Right ventricle myocardium superior (tissue), 1 donor: Measurements from ENCODE around the gene TTLL6. TPM values are rescaled to one million over a fixed set of nuclear protein-coding genes. Genes with fewer than 3 reads are reported as not detected.
"Not testable (repeated sequence)": the region's sequence is repeated elsewhere in the genome, so short reads cannot be mapped to it uniquely, and the experiment has no call there.

Source experiments
- ATAC-seq: fragments of 200-7000 bp; cut with Tn5 transposase; one replicate; pipeline ENCODE4 v1.9.1; 2020; ENCODE audit warnings: mild to moderate bottlenecking; ENCODE audit not compliant: poor library complexity
- DNase-seq: peaks from one replicate; pipeline ENCODE4 v3.0.0-alpha.2; 2020
- intact Hi-C: fragments of 100-400 bp; cut with DNase I; formaldehyde crosslinking; loops from one replicate; pipeline ENCODE4 v1.11.2; 2022
- long read RNA-seq: library from polyadenylated mRNA; unstranded; transcript quantifications from one replicate; pipeline ENCODE4 v2.0.0, GENCODE V29; 2021
- total RNA-seq: library from RNA; stranded (reverse); fragmentation: NEBNext Ultra II Directional; extraction: Animal tissue kit (Norgen Biotek cat#: 25700); gene quantifications from one replicate; pipeline ENCODE4 v1.2.1, GENCODE V29; 2021
- donor health status: DM: no; HTN: yes; CAD: no; lungs with severe emphysema.

The TTLL6 gene
- total RNA-seq, result not detected
- long read RNA-seq, result 0 reads

DNA sequence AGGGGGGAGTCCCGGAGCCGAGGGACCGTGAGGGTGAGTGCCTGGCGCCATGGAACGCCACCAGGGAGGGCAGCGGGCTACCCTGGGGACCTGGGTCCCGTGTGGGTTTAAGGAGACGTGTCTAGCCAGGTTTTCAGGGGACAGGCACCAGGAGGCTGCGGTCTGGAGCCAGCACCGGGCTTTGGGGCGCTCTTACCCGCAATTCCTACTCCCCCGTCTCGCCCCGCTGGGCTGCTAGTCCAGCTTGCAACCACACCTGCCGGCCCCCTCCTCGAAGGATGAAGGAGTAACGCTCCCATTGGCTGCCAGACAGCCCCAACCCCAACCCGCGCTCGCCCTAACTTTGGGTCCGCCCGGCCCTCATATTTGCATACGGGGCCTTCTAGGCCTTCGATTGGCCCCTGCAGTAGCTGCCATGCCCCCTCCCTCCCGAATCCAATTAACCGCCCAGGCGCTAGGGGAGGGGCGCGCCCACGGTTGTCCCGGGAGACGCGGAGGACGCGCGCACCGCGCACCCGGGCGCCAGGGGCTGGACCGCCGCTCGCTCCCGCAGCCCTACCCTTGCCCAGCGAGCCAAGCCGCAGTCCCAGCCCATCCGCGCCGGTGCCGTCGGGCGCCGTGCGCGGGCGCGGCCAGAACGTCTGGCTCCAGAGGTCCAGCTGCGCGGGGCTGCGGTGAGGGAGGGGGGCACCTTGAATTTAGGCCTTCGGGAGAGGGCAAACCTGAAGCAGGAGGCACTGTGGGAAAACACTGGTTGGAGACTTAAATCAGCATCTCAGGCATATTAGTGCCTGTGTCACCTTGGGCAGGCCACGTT, at the start of gene TTLL6:
Gene TTLL6 (minus strand): TSS at position 456 of the 817 bp plus-strand sequence. CDS start 157 bp downstream, at position 299.
- ATAC-seq (peak; percentile 99), DNase-seq (peak; percentile 89)
- intact Hi-C loops, result no loop called here

DNA sequence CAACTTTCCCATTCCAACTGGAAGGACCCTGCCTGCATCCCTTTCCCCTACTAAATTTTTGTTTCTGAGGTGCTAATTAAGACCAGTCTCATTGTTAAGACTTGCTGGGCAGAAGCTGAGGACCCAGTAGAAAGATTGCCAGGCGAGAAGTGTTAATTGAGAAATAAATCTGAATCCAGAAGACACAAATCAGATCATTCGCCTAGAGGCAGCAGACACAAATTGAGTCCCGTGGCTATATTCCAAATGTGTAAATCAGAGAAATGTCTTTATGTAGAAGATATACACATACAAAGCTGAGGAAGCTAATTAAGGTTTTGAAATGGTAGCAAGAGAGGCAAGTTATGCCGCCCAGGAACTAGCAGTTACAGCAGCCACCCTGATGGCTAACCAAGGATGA, 43.4 kb upstream of the TTLL6 start:
- ATAC-seq (no peak), DNase-seq (no peak)
- intact Hi-C loops, result no loop called here

DNA sequence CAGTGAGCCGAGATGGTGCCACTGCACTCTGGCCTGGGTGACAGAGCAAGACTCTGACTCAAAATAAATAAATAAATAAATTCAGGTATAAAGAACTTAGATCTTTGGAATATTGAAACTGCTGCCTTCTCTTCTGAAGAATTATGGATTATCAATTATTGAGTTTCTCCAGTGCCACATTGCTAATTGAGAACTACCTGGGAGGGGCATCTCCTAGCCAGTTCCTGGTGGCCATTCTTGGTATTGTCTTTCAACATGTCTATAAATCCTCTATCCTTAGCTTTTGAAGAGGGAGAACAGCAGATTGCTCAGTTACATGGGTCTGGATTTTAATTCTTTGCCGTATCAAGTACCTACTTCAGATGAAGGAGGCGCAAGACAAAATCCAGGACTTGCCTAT, 43.0 kb upstream of the TTLL6 start:
- intact Hi-C loops, result no loop called here
- DNase-seq (no peak), ATAC-seq (no peak)

DNA sequence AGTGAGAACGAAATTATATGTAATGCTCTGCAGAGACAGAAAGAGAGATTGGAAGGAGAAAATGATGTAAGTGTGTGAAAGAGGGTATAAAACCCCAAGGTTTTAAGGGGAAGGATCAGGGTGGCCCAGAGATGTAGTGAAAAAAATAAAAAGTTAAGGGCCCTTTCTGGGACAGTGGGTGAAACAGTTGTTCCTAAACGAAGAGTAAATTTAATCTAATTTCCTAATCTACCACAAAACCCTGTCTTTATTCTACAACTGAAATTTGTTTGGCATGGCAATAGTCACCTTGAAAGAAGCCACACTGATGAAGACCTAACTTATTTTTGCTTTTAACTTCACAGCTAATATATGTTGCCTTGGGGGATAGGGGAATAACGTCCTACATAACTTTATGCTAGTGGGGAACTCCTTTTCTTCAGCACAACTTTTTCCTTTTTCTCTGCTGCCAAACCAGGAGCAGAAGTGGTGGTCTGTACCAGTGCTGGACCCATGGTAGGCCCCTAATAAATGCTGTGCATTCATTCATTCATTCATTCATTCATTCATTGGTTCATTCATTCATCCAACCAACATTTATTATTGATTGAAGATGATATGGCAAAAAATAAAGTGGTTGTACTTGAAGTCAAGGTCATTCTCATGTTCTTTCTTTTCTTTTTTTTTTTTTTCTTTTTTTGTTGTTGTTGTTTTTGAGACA, 39.2 kb upstream of the TTLL6 start:
- DNase-seq, result no peak
- ATAC-seq, result no peak
- intact Hi-C loops, result no loop called here

DNA sequence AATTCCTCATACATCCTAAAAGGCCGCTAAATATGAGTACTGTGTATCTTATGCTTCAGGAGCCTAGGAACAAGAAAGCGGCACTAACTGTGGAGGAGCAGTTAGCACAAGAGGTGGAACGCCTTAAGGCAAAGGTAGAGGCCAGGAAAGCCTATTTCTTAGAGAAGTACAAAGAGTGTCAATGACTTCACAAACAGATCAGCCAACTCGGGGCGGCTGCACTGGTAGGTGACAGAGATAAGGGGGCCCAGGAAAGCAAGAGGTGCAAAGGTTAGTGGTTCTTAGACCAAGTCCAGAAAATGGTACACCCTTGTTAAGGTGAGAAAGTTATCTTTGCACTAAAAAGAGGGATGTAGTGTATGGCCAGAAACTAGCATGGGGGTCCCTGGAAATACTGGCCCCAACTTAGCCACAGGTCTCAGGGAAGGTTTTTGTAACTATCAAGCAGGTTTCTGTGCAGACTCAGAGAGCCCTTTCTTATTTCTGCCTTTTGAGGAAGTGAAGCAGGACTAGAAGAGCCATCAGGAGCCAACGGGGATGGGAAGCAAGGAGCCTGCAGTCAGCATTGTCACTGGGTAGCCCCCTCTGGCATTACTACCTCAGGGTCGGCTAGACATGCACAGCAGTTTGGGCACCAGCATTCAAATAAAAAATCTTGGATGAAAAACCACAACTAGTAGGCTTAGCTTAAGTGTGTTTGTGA, 37.9 kb upstream of the TTLL6 start:
- no peak for ATAC-seq
- intact Hi-C loops, result no loop called here
- DNase-seq, result no peak

DNA sequence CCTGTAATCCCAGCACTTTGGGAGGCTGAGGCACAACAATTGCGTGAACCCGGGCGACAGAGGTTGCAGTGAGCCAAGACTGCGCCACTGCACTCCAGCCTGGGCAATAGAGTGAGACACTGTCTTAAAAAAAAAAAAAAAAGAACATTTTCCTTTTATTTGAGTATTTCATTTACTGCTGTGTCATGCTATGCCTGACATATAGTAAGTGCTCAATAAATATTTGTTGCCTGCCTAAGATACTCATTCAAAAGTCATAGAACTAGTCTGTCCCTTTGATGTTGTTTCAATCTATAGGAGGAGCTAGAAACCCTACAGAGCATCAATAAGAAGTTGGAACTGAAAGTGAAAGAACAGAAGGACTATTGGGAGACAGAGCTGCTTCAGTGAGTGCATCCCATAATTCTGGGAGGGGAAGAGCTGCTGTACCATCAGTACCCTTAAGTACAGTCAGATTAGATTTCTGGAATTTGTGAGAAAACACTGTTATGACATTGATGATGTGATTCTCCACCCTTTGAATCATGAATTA, 33.8 kb upstream of the TTLL6 start:
- intact Hi-C loops, result no loop called here
- no peak for ATAC-seq
- no peak for DNase-seq

DNA sequence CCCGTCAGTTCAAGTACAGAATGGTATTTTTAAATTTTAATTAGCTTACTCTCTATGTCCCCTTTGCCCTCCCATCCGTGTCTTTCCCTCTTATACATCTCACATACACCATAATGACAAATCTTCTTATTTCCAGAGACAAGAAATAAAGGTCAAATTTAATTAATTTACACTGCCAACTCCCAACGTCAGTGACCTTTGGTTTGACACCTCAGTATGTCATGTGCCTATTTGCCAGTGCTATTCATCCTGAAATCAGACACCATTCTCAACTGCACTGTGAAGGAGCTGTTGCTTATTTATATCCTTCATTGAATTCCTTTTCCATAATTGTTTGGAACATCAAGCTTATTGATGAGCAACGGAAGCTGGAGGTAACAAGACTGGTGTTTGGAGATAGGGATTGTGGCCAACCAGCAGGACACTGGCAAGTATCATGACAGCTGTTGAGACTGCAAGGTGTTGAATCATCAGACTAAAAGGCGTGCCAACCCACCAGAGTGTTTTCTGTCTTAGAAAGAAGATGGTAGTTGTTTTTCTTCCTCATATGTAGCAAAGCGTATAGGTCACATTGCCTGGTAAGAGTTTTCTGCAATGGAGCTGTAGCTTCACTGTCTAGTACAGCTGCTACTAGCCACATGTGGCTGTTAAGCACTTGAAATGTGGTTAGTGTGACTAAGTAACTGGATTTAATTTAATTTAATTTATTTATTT, 26.3 kb upstream of the TTLL6 start:
- intact Hi-C loops, result no loop called here
- DNase-seq (no peak), ATAC-seq (peak; percentile 48)

DNA sequence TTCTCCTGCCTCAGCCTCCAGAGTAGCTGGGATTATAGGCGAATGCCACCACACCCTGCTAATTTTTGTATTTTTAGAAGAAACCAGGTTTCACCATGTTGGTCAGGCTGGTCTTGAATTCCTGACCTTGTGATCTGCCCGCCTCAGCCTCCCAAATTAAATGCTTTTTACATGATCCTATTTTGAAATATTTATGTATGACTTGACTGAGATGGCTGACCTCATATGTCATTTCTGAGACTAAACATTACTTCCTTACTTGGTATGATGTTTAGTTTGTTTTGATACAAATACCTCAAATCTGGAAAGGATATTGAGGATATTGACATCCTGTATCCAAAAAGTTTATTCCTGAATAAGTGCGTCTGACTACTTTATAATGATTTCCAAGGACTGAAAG, 25.7 kb upstream of the TTLL6 start:
- no peak for ATAC-seq
- DNase-seq, result no peak
- intact Hi-C loops, result no loop called here

DNA sequence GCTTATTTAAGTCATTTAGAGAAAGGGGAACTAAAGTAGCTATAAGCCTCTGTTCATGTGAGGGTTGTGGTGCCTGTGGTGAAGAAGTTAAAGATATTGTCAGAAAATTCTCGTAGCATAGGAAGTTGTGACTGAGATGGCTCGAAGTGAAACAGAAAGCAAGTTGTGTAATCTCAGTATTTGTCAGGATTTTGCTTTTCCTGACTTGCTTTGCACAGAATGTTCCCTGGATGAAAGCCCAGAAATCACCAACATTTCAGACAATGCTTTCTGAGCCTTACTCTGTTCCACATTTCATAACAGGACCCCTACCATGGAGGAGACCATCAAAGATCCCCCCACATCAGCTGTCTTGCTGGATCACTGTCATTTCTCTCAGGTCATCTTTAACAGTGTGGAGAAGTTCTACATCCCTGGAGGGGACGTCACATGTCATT, 24.4 kb upstream of the TTLL6 start:
- DNase-seq (no peak), ATAC-seq (peak; percentile 70)
- intact Hi-C loops, result no loop called here

DNA sequence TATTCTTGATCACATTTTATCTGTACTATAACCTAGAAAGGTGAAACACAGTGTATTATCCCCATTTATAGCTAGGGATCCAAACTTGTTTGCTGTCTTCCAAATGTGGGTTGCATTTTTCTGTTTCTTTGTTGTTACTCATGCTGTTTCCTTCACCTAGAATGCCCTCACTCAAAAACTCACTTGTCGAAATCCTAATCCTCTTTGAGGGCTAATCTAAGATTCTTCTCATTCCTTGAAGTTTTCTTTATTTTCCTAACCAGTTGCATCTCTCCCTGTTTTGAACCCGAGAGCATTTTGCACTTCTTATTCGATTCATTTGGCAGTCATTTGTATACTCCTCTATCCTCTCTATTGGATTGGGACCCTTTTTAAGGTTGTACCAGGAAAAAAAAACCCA, 23.4 kb upstream of the TTLL6 start:
- DNase-seq, result no peak
- intact Hi-C loops, result no loop called here
- no peak for ATAC-seq

DNA sequence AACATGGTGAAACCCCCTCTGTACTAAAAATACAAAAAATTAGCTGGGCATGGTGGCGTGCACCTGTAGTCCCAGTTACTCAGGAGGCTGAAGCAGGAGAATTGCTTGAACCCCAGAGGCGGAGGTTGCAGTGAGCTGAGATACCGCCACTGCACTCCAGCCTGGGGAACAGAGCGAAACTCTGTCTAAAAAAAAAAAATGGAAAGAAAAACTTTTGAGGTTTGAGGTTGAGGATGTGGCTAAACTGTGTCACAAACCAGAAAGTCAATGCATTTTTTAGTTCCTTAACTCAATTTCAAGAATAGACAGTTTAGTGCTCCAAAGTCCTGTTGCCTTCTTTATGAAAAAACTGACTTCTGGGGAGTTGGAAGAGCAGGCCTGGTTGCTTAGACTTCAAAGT, 20.4 kb upstream of the TTLL6 start:
- intact Hi-C loops, DNase-seq, ATAC-seq: not testable (repeated sequence)

DNA sequence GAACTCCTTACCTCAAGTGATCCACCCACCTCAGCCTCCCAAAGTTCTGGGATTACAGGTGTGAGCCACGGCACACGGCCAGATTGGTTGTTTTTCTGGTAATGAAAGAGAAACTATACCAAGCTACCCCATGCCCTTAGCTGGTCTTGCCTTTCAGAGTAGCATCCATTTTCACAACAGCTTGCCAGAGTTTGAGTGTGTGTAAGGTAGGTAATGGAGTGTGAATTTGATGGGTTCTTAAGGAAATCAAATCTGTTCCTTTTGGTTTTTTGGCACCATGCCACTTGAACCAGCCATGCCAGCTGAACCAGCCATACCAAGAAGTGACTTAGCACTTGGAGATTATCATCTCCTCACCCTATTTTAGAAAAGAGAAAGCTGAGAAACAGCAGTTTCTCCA, 18.9 kb upstream of the TTLL6 start:
- intact Hi-C loops, result no loop called here
- DNase-seq (no peak), ATAC-seq (no peak)

DNA sequence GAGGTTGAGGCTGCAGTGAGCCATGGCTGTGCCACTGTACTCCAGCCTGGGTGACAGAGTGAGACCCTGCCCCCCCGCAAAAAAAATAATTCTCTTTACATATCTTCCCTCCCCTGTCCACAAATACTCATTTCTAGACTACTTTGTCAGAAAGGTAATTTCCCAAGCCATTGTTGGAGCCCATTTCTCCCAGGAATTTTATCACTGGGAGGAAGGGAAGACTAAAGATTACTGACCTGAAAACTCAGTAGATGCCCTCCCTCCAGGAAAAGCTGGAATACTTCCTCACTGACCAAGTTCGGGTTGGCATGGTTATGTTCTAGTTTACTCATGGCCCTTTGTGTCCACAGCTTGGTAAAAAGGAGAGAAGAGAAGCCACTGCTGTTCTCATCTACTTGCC, 17.9 kb upstream of the TTLL6 start:
- intact Hi-C loops, result no loop called here
- no peak for DNase-seq
- ATAC-seq, result no peak

DNA sequence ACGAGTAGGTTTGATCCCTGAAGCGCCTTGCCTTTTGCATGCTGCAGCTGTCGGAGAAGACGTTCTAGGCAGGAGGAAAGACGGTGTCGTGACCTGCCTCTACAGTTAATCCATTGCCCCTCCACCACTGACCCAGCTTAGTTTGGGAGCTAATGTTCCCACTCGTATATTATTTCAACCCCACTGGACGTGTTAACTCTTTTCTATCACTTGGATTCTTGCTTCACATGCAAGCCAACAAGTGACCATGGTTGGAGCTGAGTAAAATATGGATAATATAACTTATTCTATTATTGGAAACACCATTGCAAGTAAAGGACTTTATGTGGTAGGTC, 14.5 kb upstream of the TTLL6 start:
- ATAC-seq, result no peak
- no peak for DNase-seq
- intact Hi-C loops, result no loop called here

DNA sequence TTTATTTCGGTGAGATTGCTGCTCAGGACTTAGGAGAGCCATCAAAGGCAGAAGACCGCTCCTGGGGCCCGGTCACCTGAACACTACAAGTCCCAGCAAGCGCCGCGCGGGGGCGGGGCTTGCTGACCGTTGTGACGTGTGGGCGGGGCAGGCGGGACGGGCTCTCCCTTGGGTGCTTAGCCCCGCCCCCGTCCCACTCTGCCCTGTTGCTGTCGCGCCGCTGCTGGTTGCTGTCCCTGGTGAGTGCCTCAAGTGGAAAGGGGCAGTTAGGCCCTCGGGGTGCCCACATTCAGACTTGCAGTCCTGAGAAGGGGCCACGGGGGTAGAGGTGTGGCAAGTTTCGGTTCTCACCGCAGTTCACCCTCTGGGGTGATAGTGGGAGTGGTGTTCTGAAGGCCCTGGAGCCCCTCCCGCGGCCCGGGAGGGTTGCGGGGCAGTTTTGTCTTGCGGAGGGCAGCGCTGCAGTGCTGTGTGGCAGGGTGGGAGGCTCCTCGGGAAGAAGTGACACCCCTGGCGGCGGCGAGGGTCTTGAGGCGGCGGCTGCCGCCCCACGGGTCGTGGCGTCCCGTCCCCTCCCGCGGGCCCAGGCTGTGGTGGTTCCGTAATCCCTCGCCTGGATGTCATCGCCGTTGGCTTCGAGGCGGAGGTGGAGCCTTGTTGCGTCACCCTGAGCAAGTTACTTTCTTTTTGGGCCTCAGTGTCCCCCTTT, 14.0 kb upstream of the TTLL6 start, which contains the start of gene CALCOCO2:
Gene CALCOCO2 (plus strand): TSS at position 196 of the 709 bp plus-strand sequence. CDS start 10,673 bp downstream, outside the sequence.
- peak; percentile 97 for DNase-seq
- intact Hi-C loops, result no loop called here
- ATAC-seq, result peak; percentile 96

DNA sequence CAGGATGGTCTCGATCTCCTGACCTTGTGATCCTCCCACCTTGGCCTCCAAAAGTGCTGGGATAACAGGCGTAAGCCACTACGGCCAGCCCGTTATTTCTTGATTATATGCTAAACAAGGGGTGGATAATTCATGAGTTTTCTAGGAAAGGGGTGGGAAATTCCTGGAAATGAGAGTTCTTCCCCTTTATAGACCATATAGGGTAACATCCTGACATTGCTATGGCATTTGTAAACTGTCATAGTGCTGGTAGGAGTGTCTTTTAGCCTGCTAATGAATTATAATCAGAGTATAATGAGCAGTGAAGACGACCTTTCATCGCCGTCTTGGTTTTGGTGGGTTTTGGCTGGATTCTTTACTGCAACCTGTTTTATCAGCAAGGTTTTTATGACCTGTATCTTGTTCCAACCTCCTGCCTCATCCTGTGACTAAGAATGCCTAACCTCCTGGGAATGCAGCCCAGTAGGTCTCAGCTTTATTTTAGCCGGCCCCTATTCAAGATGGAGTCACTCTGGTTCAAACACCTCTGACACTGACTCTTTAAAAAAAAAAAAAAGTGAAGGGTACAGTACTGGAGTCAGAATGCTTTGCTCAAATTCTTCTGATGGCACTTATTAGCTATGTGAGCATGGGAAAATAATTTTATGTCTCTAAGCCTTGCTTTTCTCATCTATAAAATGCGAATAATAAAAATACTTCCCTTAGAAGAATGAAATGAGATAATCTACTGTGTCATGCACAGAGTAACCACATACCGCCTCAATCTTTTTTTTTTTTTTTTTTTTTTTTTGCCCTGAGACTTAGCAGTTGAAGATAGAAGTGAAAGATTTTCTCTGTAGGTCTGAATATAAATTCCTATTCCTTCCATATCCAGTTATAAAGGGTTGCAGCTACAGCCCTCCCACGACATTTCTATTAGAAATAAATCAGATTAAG, 8.7 kb upstream of the TTLL6 start:
- no peak for ATAC-seq
- DNase-seq, result no peak
- intact Hi-C loops, result no loop called here

DNA sequence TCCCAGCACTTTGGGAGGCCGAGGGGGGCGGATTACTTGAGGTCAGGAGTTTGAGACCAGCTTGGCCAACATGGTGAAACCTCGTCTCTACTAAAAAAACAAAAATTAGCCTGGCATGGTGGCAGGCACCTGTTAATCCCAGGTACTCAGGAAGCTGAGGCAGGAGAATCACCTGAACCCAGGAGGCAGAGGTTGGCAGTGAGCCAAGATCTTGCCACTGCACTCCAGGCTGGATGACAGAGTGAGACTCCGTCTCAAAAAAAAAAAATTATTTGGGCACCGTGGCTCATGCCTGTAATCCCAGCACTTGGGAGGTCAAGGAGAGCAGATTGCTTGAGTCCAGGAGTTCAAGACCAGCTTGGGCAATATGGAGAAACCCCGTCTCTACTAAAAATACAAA, 3.9 kb upstream of the TTLL6 start:
- ATAC-seq, DNase-seq, intact Hi-C loops: not testable (repeated sequence)
